Measurements from ENCODE around the gene TM4SF18.

- TF ChIP-seq POLR2A (IDR thresholded peaks at IDR 0.05) (no peak), CTCF (IDR thresholded peaks at IDR 0.05) (no peak)
Measured at GRCh38 chr3:149282836-149283235, 50.6 kb downstream of the TM4SF18 start.
